GM23338 (cell line): ENCODE measurements around the gene KCND2. TPM values are rescaled to one million over a fixed set of nuclear protein-coding genes. Genes with fewer than 3 reads are reported as not detected.
A peak's percentile ranks its signal among the peaks of the same experiment; 100 is the strongest.

Experiments used
- ATAC-seq: fragments of 200-7000 bp; cut with Tn5 transposase; 3 replicates; pipeline ENCODE4 v1.9.1; 2020
- DNase-seq: peaks from one replicate; pipeline ENCODE4 v3.0.0-alpha.2; 2015; ENCODE audit warnings: low spot score
- H2AFZ ChIP-seq: fragments of 200-600 bp; sonication (generic); 2 replicates; pipeline ENCODE4 v1.8.0; 2016; ENCODE audit warnings: antibody characterized with exemption, mild to moderate bottlenecking, moderate library complexity
- H3F3A ChIP-seq: fragments of 200-600 bp; sonication (generic); replicated peaks from 2 replicates; pipeline ENCODE4 v1.8.0; 2017; ENCODE audit warnings: antibody characterized with exemption, mixed run types, low read depth
- H3K27ac ChIP-seq: fragments of 200-600 bp; sonication (generic); 2 replicates; pipeline ENCODE4 v1.6.1; 2016; ENCODE audit warnings: low read depth
- H3K27me3 ChIP-seq: fragments of 200-600 bp; sonication (generic); 2 replicates; pipeline ENCODE4 v1.8.0; 2016; ENCODE audit warnings: mild to moderate bottlenecking, mixed run types, moderate library complexity; ENCODE audit not compliant: insufficient read depth
- H3K36me3 ChIP-seq: fragments of 200-600 bp; sonication (generic); 2 replicates; pipeline ENCODE4 v1.8.0; 2016; ENCODE audit warnings: mild to moderate bottlenecking; ENCODE audit not compliant: insufficient read depth
- H3K4me1 ChIP-seq: fragments of 200-600 bp; sonication (generic); 2 replicates; pipeline ENCODE4 v1.8.0; 2016; ENCODE audit warnings: mild to moderate bottlenecking, moderate library complexity; ENCODE audit not compliant: insufficient read depth
- H3K4me2 ChIP-seq: fragments of 200-600 bp; sonication (generic); 2 replicates; pipeline ENCODE4 v1.7.1; 2017; ENCODE audit warnings: mixed run types
- H3K4me3 ChIP-seq: fragments of 200-600 bp; sonication (generic); 2 replicates; pipeline ENCODE4 v1.6.1; 2016; ENCODE audit warnings: mixed run types
- H3K79me2 ChIP-seq: fragments of 200-600 bp; sonication (generic); replicated peaks from 2 replicates; pipeline ENCODE4 v1.8.0; 2017; ENCODE audit warnings: mild to moderate bottlenecking; ENCODE audit not compliant: insufficient read depth
- H3K9me2 ChIP-seq: fragments of 200-600 bp; sonication (generic); 2 replicates; pipeline ENCODE4 v1.8.0; 2017; ENCODE audit not compliant: insufficient read depth
- H4K20me1 ChIP-seq: fragments of 200-600 bp; sonication (generic); replicated peaks from 2 replicates; pipeline ENCODE4 v1.8.0; 2017; ENCODE audit warnings: mild to moderate bottlenecking; ENCODE audit not compliant: insufficient read depth
- H3K27ac Mint-ChIP-seq: 2 replicates; pipeline ENCODE4 v1.8.0; 2020; ENCODE audit warnings: inconsistent platforms, mild to moderate bottlenecking, moderate library complexity, mixed read lengths
- H3K27me3 Mint-ChIP-seq: 3 replicates; pipeline ENCODE4 v1.8.0; 2022; ENCODE audit warnings: low read depth, mild to moderate bottlenecking, moderate library complexity, mixed read lengths, inconsistent platforms; ENCODE audit not compliant: insufficient read depth, poor library complexity
- H3K36me3 Mint-ChIP-seq: 3 replicates; pipeline ENCODE4 v1.8.0; 2021; ENCODE audit warnings: low read depth, mild to moderate bottlenecking, inconsistent platforms, moderate library complexity, mixed read lengths
- H3K4me1 Mint-ChIP-seq: 3 replicates; pipeline ENCODE4 v1.8.0; 2020; ENCODE audit warnings: mild to moderate bottlenecking, inconsistent platforms, mixed read lengths
- H3K4me3 Mint-ChIP-seq: 3 replicates; pipeline ENCODE4 v1.8.0; 2021; ENCODE audit warnings: moderate library complexity, mild to moderate bottlenecking, inconsistent platforms, mixed read lengths
- H3K9me3 Mint-ChIP-seq: 3 replicates; pipeline ENCODE4 v1.8.0; 2020; ENCODE audit warnings: moderate library complexity, mild to moderate bottlenecking, inconsistent platforms, mixed read lengths
- JUNB ChIP-seq: IDR thresholded peaks from one replicate; pipeline ENCODE4 v1.6.1; 2016; ENCODE audit warnings: antibody characterized with exemption; ENCODE audit not compliant: unreplicated experiment
- NANOG ChIP-seq: IDR thresholded peaks from 2 replicates; pipeline ENCODE4 v1.6.1; 2016; ENCODE audit warnings: antibody characterized with exemption, borderline replicate concordance
- POLR2AphosphoS5 ChIP-seq: IDR thresholded peaks from 2 replicates; pipeline ENCODE4 v1.6.1; 2016; ENCODE audit warnings: antibody characterized with exemption, low read depth
- STAT1 ChIP-seq: IDR thresholded peaks from one replicate; pipeline ENCODE4 v1.6.1; 2016; ENCODE audit warnings: antibody characterized with exemption; ENCODE audit not compliant: unreplicated experiment
- polyA plus RNA-seq: library from polyadenylated mRNA; unstranded; fragments of >200 nt; fragmentation: Nextera tagmentation; extraction: Ambion mirVana; gene quantifications from 2 replicates; pipeline ENCODE4 v1.2.1, GENCODE V29; 2016
- total RNA-seq: library from RNA; depleted of rRNA; stranded (reverse); fragments of >200 nt; shearing (Covaris generic); gene quantifications from 2 replicates; pipeline ENCODE4 v1.2.3, GENCODE V29; 2014
- TF ChIP-seq, protein P1 (sequence below): IDR thresholded peaks from one replicate; pipeline ENCODE4 v1.6.1; 2018; ENCODE audit warnings: antibody characterized with exemption; ENCODE audit not compliant: unreplicated experiment
- TF ChIP-seq, protein P2 (sequence below): fragments of 250-450 bp; sonication (Bioruptor Pico); IDR thresholded peaks from 2 replicates; pipeline ENCODE4 v1.5.0; 2020; ENCODE audit warnings: mild to moderate bottlenecking, moderate library complexity

KCND2 gene
- total and polyA plus RNA-seq, 2 experiments from 2014 or later = 7.1 to 15.6 TPM

DNA sequence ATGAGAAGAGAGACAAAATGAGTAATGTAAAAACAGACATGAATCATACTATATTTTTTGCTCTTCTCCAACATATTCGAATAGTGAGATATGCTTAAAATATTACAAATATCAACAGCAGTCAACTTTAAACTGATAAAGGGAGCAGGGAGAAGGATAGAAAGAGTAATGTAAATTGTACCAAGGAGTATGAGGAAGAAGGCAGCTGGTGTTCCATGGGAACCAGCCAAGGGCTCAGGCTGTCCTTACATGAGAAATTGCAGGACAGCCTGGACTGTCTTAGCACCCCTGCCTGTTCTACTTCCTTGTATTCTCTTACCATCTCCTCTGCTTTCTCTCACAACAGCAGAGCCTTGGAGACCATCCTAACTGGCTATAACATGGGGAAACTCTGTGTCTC, 456.3 kb downstream of the KCND2 start:
- H3K4me1 ChIP-seq = 0 out of 2 replicates have a peak, but pooled peaks cover 4% of the 10 kb centered on the region
- Mint-ChIP-seq H3K9me3 (no peaks in the 10 kb centered on the region), H3K36me3 (no peaks in the 10 kb centered on the region), H3K27me3 (no peaks in the 10 kb centered on the region), H3K27ac (no peak overlapping the region), H3K4me1 (peaks cover 18% of the 10 kb centered on the region), H3K4me3 (no peak overlapping the region)
- H3K27me3 ChIP-seq = no peaks in the 10 kb centered on the region
- no peak overlapping the region for H3K4me3 ChIP-seq
- peaks cover 10% of the 10 kb centered on the region for H3K9me2 ChIP-seq
- H2AFZ ChIP-seq = no peak overlapping the region
- H3K27ac ChIP-seq = no peak overlapping the region
- no peaks in the 10 kb centered on the region for H3K36me3 ChIP-seq
- 0 out of 2 replicates have a peak overlapping the region, but pooled peaks have one; percentile 2 for H3K4me2 ChIP-seq
- DNase-seq = no peak
- TF ChIP-seq STAT1 (no peak), NANOG (no peak), JUNB (no peak), POLR2AphosphoS5 (no peak)
- TF ChIP-seq, protein P1, sequence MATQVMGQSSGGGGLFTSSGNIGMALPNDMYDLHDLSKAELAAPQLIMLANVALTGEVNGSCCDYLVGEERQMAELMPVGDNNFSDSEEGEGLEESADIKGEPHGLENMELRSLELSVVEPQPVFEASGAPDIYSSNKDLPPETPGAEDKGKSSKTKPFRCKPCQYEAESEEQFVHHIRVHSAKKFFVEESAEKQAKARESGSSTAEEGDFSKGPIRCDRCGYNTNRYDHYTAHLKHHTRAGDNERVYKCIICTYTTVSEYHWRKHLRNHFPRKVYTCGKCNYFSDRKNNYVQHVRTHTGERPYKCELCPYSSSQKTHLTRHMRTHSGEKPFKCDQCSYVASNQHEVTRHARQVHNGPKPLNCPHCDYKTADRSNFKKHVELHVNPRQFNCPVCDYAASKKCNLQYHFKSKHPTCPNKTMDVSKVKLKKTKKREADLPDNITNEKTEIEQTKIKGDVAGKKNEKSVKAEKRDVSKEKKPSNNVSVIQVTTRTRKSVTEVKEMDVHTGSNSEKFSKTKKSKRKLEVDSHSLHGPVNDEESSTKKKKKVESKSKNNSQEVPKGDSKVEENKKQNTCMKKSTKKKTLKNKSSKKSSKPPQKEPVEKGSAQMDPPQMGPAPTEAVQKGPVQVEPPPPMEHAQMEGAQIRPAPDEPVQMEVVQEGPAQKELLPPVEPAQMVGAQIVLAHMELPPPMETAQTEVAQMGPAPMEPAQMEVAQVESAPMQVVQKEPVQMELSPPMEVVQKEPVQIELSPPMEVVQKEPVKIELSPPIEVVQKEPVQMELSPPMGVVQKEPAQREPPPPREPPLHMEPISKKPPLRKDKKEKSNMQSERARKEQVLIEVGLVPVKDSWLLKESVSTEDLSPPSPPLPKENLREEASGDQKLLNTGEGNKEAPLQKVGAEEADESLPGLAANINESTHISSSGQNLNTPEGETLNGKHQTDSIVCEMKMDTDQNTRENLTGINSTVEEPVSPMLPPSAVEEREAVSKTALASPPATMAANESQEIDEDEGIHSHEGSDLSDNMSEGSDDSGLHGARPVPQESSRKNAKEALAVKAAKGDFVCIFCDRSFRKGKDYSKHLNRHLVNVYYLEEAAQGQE = no peak
- TF ChIP-seq, protein P2, sequence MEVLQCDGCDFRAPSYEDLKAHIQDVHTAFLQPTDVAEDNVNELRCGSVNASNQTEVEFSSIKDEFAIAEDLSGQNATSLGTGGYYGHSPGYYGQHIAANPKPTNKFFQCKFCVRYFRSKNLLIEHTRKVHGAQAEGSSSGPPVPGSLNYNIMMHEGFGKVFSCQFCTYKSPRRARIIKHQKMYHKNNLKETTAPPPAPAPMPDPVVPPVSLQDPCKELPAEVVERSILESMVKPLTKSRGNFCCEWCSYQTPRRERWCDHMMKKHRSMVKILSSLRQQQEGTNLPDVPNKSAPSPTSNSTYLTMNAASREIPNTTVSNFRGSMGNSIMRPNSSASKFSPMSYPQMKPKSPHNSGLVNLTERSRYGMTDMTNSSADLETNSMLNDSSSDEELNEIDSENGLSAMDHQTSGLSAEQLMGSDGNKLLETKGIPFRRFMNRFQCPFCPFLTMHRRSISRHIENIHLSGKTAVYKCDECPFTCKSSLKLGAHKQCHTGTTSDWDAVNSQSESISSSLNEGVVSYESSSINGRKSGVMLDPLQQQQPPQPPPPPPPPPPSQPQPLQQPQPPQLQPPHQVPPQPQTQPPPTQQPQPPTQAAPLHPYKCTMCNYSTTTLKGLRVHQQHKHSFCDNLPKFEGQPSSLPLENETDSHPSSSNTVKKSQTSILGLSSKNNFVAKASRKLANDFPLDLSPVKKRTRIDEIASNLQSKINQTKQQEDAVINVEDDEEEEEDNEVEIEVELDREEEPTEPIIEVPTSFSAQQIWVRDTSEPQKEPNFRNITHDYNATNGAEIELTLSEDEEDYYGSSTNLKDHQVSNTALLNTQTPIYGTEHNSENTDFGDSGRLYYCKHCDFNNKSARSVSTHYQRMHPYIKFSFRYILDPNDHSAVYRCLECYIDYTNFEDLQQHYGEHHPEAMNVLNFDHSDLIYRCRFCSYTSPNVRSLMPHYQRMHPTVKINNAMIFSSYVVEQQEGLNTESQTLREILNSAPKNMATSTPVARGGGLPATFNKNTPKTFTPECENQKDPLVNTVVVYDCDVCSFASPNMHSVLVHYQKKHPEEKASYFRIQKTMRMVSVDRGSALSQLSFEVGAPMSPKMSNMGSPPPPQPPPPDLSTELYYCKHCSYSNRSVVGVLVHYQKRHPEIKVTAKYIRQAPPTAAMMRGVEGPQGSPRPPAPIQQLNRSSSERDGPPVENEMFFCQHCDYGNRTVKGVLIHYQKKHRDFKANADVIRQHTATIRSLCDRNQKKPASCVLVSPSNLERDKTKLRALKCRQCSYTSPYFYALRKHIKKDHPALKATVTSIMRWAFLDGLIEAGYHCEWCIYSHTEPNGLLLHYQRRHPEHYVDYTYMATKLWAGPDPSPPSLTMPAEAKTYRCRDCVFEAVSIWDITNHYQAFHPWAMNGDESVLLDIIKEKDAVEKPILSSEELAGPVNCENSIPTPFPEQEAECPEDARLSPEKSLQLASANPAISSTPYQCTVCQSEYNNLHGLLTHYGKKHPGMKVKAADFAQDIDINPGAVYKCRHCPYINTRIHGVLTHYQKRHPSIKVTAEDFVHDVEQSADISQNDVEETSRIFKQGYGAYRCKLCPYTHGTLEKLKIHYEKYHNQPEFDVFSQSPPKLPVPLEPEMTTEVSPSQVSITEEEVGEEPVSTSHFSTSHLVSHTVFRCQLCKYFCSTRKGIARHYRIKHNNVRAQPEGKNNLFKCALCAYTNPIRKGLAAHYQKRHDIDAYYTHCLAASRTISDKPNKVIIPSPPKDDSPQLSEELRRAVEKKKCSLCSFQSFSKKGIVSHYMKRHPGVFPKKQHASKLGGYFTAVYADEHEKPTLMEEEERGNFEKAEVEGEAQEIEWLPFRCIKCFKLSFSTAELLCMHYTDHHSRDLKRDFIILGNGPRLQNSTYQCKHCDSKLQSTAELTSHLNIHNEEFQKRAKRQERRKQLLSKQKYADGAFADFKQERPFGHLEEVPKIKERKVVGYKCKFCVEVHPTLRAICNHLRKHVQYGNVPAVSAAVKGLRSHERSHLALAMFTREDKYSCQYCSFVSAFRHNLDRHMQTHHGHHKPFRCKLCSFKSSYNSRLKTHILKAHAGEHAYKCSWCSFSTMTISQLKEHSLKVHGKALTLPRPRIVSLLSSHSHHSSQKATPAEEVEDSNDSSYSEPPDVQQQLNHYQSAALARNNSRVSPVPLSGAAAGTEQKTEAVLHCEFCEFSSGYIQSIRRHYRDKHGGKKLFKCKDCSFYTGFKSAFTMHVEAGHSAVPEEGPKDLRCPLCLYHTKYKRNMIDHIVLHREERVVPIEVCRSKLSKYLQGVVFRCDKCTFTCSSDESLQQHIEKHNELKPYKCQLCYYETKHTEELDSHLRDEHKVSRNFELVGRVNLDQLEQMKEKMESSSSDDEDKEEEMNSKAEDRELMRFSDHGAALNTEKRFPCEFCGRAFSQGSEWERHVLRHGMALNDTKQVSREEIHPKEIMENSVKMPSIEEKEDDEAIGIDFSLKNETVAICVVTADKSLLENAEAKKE (CRISPR knock-in tag) = no peak
- no peaks in the 10 kb centered on the region for H4K20me1 ChIP-seq
- no peaks in the 10 kb centered on the region for H3F3A ChIP-seq
- H3K79me2 ChIP-seq = no peaks in the 10 kb centered on the region
- peak; percentile 60 for ATAC-seq
